Measurements from ENCODE around the gene WDR82.

DNA sequence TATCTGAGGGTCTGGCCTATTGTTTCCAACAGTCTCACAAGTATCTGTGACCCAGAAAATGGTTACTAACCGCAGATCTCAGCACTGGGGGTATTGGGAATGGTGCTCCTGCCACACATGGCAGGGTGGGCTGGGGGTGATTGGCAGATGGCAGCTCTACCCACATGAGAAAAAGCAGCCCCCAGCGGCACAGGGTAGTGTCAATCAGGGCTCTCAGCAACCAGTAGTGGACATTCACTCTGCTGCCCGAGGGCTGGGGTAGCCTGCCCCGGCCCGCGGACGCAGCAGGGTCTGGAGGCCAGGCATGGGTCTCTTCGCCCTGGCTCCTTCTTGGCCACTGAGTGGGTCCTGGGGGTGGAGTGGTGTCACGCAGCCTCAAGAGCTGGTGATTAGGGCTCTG is 46.2 kb upstream of the WDR82 start:
- TF ChIP-seq, protein P1, sequence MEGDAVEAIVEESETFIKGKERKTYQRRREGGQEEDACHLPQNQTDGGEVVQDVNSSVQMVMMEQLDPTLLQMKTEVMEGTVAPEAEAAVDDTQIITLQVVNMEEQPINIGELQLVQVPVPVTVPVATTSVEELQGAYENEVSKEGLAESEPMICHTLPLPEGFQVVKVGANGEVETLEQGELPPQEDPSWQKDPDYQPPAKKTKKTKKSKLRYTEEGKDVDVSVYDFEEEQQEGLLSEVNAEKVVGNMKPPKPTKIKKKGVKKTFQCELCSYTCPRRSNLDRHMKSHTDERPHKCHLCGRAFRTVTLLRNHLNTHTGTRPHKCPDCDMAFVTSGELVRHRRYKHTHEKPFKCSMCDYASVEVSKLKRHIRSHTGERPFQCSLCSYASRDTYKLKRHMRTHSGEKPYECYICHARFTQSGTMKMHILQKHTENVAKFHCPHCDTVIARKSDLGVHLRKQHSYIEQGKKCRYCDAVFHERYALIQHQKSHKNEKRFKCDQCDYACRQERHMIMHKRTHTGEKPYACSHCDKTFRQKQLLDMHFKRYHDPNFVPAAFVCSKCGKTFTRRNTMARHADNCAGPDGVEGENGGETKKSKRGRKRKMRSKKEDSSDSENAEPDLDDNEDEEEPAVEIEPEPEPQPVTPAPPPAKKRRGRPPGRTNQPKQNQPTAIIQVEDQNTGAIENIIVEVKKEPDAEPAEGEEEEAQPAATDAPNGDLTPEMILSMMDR (conservative IDR thresholded peaks at IDR 0.05; ENCODE audit: low read depth, low read length): no peak
- TF ChIP-seq POLR2A (IDR thresholded peaks at IDR 0.05; ENCODE audit: low read depth, low read length): no peak
- no peak for TF ChIP-seq RFX5 (IDR thresholded peaks at IDR 0.05; ENCODE audit: low read depth, low read length)
- TF ChIP-seq RAD21 (IDR thresholded peaks at IDR 0.05; ENCODE audit: low read length): no peak

Data from IMR-90 (cell line).